Stimulated activated CD4-positive, alpha-beta T cell treated with anti-CD3 and anti-CD28 coated beads, Interleukin-1b, Interleukin-23, amount 100 ng/mL, for 48 hours (primary cell): ENCODE results near the gene APOH.
"Not testable (repeated sequence)": the region's sequence is repeated elsewhere in the genome, so short reads cannot be mapped to it uniquely, and the experiment has no call there.

ENCODE experiments used
- DNase-seq: peaks from one replicate; pipeline ENCODE4 v3.0.0-alpha.2; 2020

APOH gene, protein sequence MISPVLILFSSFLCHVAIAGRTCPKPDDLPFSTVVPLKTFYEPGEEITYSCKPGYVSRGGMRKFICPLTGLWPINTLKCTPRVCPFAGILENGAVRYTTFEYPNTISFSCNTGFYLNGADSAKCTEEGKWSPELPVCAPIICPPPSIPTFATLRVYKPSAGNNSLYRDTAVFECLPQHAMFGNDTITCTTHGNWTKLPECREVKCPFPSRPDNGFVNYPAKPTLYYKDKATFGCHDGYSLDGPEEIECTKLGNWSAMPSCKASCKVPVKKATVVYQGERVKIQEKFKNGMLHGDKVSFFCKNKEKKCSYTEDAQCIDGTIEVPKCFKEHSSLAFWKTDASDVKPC

DNA sequence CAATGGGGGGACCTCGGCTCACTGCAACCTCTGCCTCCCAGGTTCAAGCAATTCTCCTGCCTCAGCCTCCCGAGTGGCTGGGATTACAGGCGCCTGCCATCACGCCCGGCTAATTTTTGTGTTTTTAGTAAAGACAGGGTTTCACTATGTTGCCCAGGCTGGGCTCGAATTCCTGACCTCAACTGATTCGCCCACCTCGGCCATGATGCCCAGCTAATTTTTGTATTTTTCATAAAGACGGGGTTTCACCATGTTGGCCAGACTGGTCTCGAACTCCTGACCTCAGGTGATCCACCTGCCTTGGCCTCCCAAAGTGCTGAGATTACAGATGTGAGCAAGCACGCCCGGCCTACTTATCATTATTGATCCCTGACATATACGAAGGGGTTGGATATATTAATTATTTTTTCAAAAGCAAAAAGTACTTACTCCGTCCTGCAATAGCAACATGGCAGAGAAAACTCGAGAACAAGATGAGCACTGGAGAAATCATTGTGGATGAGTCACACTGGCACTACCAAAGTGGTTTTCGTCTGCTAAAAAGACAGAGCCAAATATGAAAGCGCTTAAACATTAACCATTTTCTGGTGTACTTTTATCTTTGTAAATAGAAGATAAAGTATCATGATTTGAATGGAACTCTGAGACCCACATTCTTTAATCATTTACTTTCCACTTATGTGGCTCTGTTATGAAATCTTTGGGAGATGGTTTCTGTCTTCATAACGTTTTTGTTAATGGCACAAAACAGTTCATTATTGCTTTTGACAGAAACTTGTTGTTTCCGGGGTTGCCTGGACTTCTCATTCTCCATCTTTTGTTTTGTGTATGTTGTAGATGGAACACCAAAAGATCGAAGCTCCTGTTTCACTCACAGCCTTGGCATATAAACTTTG lies at the start of gene APOH:
TSS of gene APOH (minus strand) at position 529 of the 896 bp plus-strand sequence. CDS start at position 493, 36 bp downstream.
- DNase-seq = no peak

DNA sequence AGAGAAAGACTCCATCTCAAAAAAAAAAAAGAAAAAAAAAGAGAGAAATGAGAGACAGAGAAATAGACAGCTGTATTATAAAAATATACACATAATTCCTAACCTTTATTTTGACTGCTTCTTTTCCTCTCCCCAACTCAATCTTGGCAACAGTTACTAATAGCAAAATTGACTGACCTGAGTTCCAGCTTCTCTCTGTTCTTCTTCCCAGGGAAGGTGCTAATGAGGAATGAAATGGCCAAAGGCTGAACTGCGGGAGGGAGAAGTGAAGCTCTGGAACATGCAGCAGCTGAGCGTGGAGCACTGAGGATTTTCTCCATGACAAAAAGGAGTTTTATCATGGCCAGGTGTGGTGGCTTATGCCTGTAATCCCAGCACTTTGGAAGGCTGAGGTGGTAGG lies 48.0 kb upstream of the APOH start:
- DNase-seq = no peak

DNA sequence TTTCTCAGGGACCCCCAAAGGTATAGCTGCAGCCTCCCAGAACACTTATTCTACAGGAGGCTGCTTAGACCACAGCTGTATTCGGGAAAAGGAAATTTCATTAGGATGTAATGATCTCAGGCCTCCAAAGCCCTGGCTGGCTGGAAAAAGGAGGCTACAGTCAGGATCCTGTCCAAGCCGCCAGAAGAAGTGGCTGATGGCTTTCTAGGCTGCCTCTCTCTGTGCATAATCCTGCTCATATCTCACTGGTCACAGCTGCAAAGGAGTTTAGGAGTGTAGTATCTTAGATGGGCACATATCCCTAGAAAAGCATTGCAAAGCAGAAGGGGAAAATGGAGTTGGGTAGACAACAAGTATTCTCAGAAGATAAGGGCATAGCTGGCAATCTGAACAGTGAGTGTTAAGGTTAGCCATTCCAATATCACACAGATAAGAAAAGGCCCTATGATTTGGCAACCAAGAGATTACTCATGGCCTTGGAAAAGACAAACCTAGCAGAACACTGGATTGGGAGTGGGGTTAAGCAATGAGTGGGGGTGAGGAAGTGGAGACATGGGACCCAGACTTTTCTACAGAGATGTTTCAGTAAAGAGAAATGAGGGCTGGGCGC lies 47.2 kb upstream of the APOH start:
- DNase-seq = no peak

DNA sequence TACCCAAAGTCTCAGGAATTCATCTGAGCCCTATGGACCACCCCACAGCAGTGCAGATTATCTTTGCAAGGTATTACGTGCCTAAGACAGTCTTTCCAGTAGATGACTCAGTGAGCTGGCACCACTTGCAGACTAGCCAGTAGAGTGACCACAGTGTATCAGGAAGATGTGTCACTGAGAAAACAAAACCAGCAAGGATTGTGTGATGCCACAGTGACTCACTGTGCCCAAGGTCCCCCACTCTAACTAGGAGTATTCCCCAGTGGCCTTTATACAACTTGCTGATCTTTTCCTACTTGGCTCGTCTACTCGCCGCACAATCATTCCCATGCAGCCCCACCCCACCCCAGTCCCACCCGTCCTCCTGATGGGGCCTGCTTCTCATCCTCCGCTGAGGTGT lies 46.4 kb upstream of the APOH start:
- peak; percentile 34 for DNase-seq

DNA sequence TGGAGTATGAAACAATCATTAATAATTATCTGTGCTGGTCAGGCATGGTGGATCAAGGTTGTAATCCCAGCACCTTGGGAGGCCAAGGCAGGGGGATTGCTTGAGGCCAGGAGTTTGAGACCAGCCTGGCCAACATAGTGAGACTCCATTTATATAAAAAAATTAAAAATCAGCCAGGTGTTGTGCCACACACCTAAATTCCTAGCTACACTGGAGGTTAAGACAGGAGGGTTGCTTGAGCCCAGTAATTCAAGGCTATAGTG lies 44.3 kb upstream of the APOH start:
- no peak for DNase-seq

DNA sequence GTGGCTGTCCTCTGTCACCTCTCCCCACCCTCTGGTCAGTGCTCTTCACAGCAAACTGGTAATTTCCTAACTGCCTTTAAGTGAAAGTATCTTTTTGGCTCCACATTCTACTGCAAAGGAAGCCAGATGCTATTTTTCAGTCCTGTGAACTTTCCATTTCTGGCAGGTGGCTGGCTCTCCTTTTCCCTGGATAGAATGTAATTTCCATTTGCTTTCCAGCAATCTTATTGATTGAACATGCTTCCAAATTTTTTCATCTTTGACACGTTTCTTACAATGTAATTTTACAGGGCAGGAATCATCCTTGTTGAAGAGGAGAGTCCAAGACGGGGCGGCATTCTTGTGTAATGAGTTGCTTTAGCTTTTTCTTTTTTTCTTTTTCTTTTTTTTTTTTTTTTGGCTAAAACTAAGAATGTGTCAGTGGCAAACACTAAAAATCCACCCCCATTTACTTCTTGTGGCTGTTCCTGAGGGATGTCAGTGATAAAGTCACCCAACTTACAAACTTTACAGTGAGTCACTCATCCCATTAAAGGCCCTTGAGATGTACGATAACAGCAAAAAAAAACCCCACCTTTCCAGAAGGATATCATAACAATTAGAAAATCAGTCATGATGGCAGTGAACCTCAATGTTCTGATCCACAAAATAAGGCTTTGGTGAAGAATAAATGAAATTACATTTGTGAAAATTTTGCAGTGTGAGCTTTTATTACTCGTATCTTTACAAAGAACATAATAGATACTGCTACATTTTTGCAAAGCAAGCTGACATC lies 43.8 kb upstream of the APOH start:
- no peak for DNase-seq

DNA sequence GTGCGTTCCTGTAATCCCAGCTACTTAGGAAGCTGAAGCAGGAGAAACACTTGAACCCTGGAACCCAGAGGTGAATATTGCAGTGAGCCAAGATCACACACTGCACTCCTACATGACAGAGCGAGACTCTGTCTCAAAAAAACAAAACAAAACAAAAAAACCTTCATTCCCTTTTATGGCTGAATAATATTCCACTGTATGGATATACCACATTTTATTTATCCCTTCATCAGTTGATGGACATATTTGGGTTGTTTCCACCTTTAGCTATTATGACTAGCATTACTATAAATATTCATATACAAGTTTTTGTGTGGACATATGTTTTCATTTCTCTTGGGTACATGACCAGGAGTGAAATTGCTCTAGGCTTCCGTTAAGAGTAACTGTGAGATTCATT lies 42.3 kb upstream of the APOH start:
- no peak for DNase-seq

DNA sequence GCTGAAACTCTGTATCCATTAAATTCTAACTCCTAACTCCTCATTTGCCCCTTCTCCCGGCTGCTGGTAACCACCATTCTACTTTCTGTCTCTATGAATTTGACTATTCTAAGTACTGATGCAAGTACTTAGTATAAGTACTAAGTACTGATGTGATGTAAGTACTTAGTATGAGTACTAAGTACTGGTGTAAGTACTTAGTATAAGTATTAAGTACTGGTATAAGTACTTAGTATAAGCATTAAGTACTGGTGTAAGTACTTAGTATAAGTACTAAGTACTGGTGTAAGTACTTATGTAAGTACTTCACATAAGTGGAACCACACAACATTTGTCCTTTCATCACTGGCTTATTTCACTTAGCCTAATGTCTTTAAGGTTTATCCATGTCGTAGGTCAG lies 40.9 kb upstream of the APOH start:
- DNase-seq = no peak

DNA sequence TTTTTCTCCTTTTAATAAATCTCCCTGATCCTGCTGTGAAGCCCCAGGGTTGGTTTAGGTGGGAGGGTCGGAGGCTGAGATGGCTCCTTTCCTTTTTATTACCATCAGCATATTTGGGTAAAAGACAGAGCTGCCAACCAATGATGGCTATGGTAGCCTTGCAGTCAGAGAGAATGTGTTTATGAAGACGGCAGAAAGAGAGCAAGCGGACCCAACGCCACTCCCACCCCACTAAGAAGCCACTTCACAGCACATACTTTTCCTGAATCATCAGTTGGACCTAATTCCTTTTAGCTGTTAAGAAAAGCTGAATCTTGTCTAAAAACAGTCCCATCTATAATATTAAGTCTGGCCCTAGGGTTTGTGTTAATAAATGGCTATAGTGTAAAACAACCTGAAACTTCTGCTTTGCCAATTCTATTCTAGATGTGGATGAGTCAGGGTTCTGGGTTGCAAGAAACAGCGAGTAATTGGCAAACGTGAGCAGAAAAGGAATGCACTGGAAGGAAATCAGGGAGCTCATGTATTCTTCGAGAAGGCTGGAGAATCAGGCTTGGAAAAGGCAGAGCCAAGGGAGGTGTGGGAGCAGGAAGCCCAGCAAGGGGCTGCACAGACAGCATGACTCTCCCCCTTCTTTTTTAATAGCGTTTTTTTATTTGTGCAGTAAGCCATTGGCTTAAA lies 39.2 kb upstream of the APOH start:
- DNase-seq = no peak

DNA sequence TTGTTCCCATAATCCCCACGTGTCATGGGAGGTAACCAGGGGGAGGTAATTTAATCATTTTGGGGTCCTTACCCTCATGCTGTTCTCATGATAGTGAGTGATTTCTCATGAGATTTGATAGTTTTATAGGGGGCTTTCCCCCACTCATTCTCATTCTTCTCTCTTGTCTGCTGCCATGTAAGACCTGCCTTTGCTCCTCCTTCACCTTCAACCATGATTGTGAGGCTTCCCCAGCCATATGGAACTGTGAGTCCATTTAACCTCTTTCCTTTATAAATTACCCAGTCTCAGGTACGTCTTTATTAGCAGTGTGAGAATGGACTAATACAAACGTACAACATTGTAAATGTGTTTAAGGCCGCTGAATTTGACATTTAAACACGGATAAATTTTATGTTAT lies 35.5 kb upstream of the APOH start:
- DNase-seq = no peak

DNA sequence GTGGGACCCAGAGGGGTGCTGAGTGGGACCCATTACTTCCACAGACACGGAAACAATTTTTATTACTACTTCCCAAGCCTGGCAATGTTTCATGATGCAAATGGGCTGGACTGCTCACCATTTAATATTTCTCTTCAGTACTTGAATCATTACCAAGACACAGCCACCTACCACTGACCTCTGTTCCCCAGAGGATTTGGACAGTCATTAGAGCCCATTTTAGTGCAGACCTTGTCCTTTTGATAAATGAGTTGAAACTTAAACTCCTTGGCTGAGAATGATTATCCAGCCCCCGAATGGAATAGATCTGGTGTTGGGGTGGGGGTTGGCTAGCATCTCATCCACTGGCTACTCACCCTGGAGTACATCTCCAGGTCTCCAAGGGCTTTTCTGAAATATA lies 33.6 kb upstream of the APOH start:
- no peak for DNase-seq

DNA sequence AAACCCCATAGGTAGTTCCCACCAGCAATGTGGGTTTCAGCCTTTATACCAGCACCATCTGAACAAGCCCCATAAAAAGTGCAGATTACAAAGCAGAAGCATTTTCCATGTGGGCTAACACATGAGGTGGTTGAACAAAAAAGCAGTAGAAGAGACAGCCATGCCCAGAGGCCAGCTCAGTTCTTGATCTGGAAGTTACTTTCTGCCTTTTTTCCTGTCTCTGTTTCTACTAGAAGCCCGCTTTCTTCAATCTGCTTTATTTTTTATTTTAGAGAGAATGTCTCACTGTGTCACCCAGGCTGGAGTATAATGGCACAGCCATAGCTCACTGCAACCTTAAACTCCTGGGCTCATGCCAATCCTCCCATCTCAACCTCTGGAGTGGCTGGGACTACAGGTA lies 31.5 kb upstream of the APOH start:
- no peak for DNase-seq

DNA sequence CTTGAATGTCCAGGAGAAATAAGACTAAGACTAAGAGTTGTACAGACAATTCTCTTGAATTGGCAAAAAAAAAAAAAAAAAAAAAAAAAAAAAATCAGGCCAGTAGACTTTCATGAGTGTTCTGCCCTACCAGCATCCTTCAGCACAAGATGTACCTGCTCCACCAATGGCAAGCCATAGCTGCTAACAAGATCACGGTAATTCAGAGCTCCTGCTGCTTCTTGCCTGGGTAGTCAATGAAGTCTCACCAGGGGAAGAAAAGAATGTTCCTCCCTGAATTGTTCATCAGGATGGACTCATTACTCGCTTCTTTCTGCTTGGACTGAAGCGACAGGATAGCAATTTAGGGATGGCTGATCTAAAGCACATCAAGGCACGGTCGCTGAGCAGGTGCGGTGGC lies 31.1 kb upstream of the APOH start:
- no peak for DNase-seq

DNA sequence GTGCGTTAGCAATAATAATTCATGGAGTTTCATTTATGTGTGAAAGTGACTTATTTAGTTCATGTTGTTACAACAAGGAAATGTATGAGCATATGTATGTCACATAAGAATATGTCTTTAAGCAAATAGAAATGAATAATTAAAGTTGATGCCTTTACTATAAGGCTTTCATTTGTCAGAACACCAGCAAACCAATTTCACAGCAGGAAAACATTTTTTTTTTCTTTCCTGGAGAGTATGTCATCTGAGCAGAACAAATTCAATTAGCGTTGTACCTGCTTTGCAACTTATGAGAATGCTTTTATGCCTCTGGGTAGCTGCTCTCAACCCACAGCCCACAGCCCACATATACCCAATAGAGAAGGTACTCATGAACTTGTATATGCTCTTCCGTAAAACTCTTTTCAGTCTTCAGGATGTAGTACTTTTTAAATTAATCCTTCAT lies 26.3 kb upstream of the APOH start:
- peak; percentile 27 for DNase-seq

DNA sequence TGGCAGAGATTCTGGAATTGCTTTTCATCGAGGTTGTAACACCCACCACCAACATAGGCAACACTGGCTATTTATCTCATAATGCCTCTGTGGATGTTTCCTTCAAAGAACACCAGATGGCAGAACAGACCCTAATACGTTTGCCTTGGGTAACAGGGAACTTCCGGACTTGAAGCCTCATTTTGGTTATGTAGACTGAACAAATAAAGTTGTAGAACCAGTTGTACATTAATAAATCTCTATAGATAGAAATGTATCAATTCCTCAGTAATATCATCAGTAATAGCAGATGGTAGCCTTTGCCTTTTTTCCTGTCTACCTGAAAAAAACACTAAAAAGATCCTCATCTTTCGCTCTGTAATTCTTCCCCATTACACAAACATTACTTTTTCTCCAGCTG lies 25.9 kb upstream of the APOH start:
- DNase-seq = no peak

DNA sequence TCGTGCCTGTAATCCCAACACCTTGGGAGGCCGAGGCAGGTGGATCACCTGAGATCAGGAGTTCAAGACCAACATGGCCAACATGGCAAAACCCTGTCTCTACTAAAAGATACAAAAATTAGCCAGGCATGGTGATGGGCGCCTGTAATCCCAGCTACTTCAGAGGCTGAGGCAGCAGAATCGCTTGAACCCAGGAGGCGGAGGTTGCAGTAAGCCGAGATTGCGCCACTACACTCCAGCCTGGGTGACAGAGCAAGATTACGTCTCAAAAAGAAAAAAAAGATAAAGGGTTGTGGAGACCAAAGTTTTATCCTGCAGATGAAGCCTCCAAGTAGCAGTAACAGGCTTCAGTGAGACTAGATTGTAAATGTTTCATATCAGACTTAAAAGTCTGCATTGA lies 24.2 kb upstream of the APOH start:
- DNase-seq = not testable (repeated sequence)

DNA sequence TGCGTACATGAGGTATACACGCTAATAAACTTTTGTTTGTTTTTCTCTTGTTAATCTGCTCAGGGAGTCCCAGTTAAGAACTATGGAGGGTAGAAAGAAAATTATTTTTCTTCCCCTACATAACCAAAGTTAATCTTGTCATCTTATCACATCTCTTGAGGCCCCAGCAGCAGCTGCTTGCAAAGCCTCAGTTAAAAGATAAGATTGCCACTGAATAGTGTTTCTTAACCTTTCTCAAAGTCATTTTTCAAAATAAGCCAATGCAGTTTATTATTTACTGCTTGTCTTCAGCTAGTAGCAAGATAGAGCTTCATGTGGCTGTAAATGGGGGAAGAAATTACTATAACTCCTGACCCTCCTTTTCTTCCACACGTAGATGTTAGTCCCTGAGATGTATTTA lies 21.5 kb upstream of the APOH start:
- no peak for DNase-seq

DNA sequence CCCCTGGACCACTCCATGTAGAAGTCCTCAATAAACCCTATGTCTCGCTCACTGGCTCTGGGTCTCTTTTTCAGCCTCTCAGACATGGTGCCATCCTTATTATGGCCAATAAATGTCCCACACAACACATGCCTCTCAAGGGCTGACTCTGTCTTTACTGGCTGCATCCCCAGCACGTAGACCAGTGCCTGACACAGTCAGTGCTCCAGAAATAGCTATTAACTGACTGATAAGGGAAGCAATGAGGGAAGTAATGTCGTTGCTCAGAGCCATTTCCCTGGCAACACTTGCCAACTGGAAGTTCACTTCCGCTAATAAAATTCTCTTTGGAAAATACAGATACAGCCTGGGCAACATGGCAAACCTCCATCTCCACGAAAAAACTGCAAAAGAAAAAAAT lies 19.1 kb upstream of the APOH start:
- no peak for DNase-seq

DNA sequence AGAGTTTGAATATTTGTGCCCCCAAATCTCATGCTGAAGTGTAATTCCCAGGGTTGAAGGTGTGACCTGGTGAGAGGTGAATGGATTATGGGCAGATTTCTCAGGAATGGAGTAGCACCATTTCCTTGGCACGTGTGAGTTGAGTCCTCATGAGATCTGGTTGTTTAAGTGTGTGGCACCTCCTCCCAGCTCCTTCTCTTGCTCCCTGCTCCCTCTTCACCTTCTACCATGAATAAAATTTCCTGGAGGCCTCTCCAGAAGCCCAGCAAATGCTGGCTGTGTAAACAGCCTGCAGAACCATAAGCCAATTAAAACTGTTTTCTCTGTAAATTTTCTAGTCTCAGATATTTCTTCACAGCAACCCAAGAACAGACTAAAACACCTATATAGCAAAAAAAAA lies 12.6 kb upstream of the APOH start:
- no peak for DNase-seq

DNA sequence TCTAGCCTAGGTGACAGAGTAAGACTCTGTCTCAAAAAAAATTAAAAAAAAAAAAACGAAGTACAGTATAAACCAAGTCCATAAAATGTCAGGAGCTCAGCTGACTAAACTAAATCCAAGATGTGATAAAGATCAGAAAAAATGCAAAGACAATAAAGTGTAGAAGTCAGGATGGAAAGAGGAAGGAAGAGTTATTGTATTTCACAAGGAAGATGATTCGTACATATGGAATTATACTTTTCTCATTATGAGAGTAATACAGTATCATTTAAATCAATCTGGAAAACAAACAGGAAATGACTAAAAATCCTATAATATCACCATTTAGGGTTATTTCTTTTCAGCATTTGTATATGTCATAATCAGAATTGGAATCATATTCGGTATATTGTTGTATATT lies 11.4 kb upstream of the APOH start:
- no peak for DNase-seq

DNA sequence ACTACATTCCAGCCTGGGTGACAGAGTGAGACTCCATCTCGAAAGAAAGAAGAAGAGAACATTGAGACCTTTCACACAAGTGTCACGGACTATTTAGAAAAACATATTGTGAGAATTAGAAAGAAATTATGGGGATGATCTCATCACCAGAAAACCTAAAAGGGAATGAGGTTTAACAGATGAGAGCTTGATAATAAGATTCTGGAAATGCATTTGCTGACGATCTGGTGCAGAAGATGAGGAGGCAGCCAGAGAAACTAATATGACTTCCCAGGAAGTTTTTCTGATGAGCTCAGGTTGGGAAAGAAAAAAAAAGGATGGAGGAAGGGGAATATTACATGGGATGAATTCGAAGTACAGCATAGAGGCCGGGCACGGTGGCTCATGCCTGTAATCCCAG lies 10.8 kb upstream of the APOH start:
- no peak for DNase-seq

DNA sequence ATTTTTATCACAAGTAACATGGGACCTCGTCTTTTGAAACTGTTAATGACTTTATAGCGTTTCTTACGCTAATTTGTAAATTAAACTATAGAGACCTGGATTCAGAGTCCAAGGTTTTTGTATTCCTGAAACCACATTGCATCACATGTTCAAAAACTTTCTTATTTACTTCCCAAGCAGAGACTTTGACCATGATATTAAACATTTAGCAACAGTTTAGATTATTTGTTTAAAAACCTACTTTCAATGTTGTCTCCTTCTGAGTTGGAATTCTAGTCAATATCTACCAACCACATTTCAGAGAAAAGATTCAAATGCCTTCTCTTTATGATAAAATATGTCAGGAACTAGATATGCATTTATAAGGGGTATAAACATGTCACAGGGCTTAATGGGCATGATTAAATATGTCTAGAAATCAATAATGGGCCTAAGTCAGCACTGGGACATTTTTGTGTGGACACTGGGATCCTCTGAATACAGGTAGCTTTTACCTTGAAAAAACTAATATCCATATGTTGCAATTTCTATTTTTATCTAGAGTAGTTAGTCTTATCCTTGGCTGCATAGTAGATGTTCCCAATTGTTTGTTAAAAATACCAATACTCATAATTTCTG lies 6.3 kb upstream of the APOH start:
- DNase-seq = no peak
